Osteoblast (primary cell): ENCODE results near the gene RFC3. TPM values are rescaled to one million over a fixed set of nuclear protein-coding genes. Genes with fewer than 3 reads are reported as not detected.

Experiments
- DNase-seq: peaks from one replicate; pipeline ENCODE4 v3.0.0; 2011; ENCODE audit warnings: low spot score, mixed read lengths; ENCODE audit not compliant: insufficient read length; ENCODE audit errors: missing footprints
- H2AFZ ChIP-seq: 2 replicates; pipeline ENCODE4 v1.6.0; 2011; ENCODE audit warnings: mild to moderate bottlenecking, low read length
- H3K27ac ChIP-seq: 2 replicates; pipeline ENCODE4 v1.5.1; 2011; ENCODE audit warnings: mild to moderate bottlenecking, low read depth, low read length, moderate library complexity
- H3K27me3 ChIP-seq: 2 replicates; pipeline ENCODE4 v1.6.0; 2012; ENCODE audit warnings: mild to moderate bottlenecking, control low read depth, inconsistent platforms, low read length, moderate library complexity; ENCODE audit not compliant: insufficient read depth
- H3K36me3 ChIP-seq: 2 replicates; pipeline ENCODE4 v1.5.1; 2011; ENCODE audit warnings: mild to moderate bottlenecking, low read length, control low read depth, moderate library complexity; ENCODE audit not compliant: insufficient read depth
- H3K4me1 ChIP-seq: 2 replicates; pipeline ENCODE4 v1.5.1; 2011; ENCODE audit warnings: mild to moderate bottlenecking, low read length, control low read depth, moderate library complexity; ENCODE audit not compliant: insufficient read depth
- H3K4me2 ChIP-seq: 2 replicates; pipeline ENCODE4 v1.6.0; 2011; ENCODE audit warnings: mild to moderate bottlenecking, low read length; ENCODE audit not compliant: insufficient read depth
- H3K4me3 ChIP-seq: fragments of 200-600 bp; sonication (generic); 3 replicates; pipeline ENCODE4 v1.5.1; 2012; ENCODE audit warnings: mild to moderate bottlenecking, low read length, inconsistent platforms; ENCODE audit not compliant: insufficient read depth
- H3K79me2 ChIP-seq: 2 replicates; pipeline ENCODE4 v1.6.0; 2012; ENCODE audit warnings: mild to moderate bottlenecking, low read length, control low read depth, inconsistent platforms; ENCODE audit not compliant: insufficient read depth
- H3K9me3 ChIP-seq: 2 replicates; pipeline ENCODE4 v1.5.1; 2011; ENCODE audit warnings: low read depth, low read length, control low read depth
- H4K20me1 ChIP-seq: 2 replicates; pipeline ENCODE4 v1.6.0; 2012; ENCODE audit warnings: mild to moderate bottlenecking, low read length, control low read depth; ENCODE audit not compliant: insufficient read depth
- total RNA-seq: library from RNA; depleted of rRNA; stranded (reverse); fragments of >200 nt; gene quantifications from 2 replicates; pipeline ENCODE4 v1.2.3, GENCODE V29; 2012
- TF ChIP-seq, protein P1 (sequence below): IDR thresholded peaks from 2 replicates; pipeline ENCODE4 v1.5.1; 2011; ENCODE audit warnings: mild to moderate bottlenecking, low read depth, low read length, moderate library complexity; ENCODE audit errors: extremely low read depth

Gene RFC3
- total RNA-seq, 1 donor = 5.4 TPM

DNA sequence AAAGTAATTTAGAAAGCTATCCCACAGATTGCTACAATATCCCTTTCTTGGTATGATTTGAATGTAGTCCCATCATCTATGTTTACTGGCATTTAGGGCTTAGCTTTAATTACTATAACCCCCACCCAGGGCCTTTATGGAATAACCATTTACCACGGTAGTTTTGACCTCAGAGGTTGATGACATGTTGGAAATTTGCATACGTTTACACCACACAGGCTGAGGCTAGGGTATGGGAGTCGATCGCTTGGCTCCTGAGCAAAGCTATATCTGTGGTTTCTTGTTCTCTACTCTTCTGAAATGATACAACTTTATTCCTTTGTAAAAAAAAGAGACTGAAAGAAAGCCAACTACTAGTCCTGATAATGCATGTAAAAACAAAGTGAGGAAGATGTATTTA lies 28.2 kb upstream of the RFC3 start:
- Histone ChIP-seq H3K27me3 (no peaks in the 10 kb centered on the region), H3K79me2 (no peaks in the 10 kb centered on the region), H3K36me3 (no peaks in the 10 kb centered on the region), H3K9me3 (no peaks in the 10 kb centered on the region), H2AFZ (no peak overlapping the region), H4K20me1 (no peaks in the 10 kb centered on the region), H3K27ac (no peak overlapping the region), H3K4me1 (no peaks in the 10 kb centered on the region), H3K4me3 (no peak overlapping the region), H3K4me2 (no peak overlapping the region)
- TF ChIP-seq, protein P1, sequence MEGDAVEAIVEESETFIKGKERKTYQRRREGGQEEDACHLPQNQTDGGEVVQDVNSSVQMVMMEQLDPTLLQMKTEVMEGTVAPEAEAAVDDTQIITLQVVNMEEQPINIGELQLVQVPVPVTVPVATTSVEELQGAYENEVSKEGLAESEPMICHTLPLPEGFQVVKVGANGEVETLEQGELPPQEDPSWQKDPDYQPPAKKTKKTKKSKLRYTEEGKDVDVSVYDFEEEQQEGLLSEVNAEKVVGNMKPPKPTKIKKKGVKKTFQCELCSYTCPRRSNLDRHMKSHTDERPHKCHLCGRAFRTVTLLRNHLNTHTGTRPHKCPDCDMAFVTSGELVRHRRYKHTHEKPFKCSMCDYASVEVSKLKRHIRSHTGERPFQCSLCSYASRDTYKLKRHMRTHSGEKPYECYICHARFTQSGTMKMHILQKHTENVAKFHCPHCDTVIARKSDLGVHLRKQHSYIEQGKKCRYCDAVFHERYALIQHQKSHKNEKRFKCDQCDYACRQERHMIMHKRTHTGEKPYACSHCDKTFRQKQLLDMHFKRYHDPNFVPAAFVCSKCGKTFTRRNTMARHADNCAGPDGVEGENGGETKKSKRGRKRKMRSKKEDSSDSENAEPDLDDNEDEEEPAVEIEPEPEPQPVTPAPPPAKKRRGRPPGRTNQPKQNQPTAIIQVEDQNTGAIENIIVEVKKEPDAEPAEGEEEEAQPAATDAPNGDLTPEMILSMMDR = no peak
- DNase-seq = no peak

DNA sequence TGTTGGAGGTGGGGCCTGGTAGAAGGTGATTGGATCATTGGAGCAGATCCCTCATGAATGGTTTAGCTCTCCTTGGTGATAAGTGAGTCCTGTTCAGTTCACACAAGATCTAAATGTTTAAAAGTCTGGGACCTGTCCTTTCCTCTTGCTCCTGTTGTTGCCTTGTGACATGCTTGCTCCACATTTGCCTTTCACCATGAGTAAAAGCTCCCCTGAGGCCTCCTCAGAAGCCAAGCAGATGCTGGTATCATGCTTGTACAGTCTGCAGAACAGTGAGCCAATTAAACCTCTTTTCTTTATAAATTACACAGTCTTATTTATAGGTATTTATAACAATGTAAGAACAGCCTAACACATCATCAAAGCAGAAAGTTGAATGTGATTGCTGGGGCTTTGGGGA lies 24.2 kb upstream of the RFC3 start:
- Histone ChIP-seq H4K20me1 (no peaks in the 10 kb centered on the region), H3K4me3 (no peak overlapping the region), H2AFZ (no peak overlapping the region), H3K4me2 (no peak overlapping the region), H3K9me3 (no peaks in the 10 kb centered on the region), H3K79me2 (no peaks in the 10 kb centered on the region), H3K27me3 (no peaks in the 10 kb centered on the region), H3K36me3 (no peaks in the 10 kb centered on the region), H3K4me1 (peaks cover 2% of the 10 kb centered on the region), H3K27ac (no peak overlapping the region)
- no peak for DNase-seq
- TF ChIP-seq, protein P1 = no peak

DNA sequence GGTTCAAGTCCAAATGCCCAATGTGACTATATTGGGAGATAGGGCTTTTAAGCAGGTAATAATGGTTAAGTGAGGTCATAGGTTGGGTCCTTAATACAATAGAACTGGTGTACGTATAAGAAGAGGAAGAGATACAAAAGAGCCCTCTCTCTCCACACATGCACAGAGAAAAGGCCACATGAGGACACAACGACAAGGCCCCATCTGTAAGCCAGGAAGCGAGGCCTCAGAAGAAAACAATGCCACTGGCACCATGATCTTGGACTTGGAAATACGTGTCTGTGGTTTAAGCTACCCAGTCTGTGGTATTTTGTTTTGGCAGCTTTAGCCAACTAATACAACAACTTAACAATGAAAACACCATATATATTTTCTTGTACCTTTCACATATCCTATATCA lies 23.4 kb upstream of the RFC3 start:
- Histone ChIP-seq H4K20me1 (no peaks in the 10 kb centered on the region), H3K79me2 (no peaks in the 10 kb centered on the region), H3K27me3 (no peaks in the 10 kb centered on the region), H3K4me1 (peaks cover 2% of the 10 kb centered on the region), H3K4me3 (no peak overlapping the region), H3K36me3 (no peaks in the 10 kb centered on the region), H3K9me3 (no peaks in the 10 kb centered on the region), H2AFZ (peak overlapping the region; percentile 71), H3K4me2 (no peak overlapping the region), H3K27ac (no peak overlapping the region)
- DNase-seq = no peak
- TF ChIP-seq, protein P1 = no peak

DNA sequence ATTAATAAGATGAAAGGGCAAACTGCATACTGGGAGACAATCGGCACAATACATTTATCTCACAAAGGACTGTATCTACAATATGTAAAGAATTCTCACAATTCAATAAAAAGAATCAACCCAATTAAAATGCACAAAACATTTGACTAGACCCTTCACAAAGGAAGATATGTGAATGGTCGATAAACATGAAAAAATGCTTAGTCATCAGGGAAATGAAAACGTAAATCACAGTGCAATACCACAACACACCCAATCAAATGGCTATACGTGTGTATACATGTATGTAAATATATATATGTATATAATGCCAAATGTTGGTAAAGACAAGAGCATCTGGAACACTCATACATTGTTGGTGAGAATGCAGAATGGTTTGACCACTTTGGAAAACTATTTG lies 21.9 kb upstream of the RFC3 start:
- Histone ChIP-seq H2AFZ (no peak overlapping the region), H3K27ac (no peak overlapping the region), H3K4me3 (no peak overlapping the region), H3K4me1 (peaks cover 2% of the 10 kb centered on the region), H3K9me3 (no peaks in the 10 kb centered on the region), H4K20me1 (no peaks in the 10 kb centered on the region), H3K27me3 (no peaks in the 10 kb centered on the region), H3K36me3 (no peaks in the 10 kb centered on the region), H3K79me2 (no peaks in the 10 kb centered on the region), H3K4me2 (no peak overlapping the region)
- no peak for DNase-seq
- TF ChIP-seq, protein P1 = no peak
